ENCODE data around the gene TXNDC8. TPM values are rescaled to one million over a fixed set of nuclear protein-coding genes. Genes with fewer than 3 reads are reported as not detected.

Gene TXNDC8
- total RNA-seq, 1 experiment from 2014 or later: not detected

DNA sequence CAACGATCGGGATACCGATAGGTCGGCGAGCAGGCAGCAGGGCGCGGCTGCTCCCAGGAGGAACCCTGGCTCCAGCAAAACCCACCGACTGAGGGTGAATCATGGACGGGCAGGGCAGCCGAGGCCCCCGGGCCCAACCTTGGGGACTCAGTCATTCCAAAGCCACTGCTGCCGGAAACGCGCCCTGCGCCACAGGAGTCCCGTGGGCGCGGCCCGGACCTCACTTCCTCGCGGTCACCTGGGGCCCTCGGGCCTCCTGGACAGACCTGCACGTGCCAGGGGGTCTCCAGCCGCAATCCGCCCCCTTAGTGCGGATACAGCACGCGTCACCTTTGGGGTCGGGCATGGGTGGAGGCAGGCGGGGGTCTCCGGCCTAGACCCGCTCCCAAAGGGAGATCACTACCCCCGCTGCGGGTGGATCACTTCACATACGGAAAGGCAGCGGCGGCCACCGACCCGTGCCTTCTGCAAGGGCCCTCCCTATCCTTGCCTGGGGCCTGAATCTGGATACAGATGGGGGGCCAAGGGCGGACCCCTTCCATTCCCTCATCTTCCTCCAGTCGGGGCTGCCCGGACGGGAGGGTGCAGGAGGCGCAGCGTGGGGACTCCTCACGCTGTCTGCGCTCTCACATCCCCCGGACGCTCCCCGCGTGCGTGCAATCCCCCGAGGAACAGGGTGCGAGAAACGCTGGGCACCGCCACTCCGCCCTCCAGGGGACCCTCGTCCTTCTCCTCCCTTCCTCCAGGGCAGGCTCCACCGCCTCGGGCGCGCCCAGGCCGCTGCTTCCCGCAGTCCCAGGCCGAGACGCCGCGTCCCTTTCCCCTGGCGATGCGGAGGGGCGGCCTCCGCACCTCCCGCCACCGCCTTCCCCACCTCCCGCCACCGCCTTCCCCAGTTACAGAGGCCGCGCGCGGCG is 81.9 kb downstream of the TXNDC8 start:
- Mint-ChIP-seq H3K9me3 (ENCODE audit: unreplicated experiment) (no peaks in the 10 kb centered on the region), H3K4me1 (ENCODE audit: low read depth, unreplicated experiment) (peaks cover 32% of the 10 kb centered on the region), H3K27ac (ENCODE audit: unreplicated experiment) (peak overlapping the region; percentile 99), H3K4me3 (ENCODE audit: unreplicated experiment) (peak overlapping the region; percentile 98), H3K27me3 (ENCODE audit: insufficient read depth, unreplicated experiment) (no peaks in the 10 kb centered on the region), H3K36me3 (ENCODE audit: insufficient read depth, unreplicated experiment) (peaks cover 48% of the 10 kb centered on the region)
- BruUV-seq (replicated peaks): no TSS peak
- Histone ChIP-seq H3K36me3 (ENCODE audit: control insufficient read depth, insufficient read depth, low read length) (no peaks in the 10 kb centered on the region), H3K9me3 (no peaks in the 10 kb centered on the region), H3K4me1 (peaks cover 46% of the 10 kb centered on the region), H3K4me3 (ENCODE audit: low read depth, low read length) (peak overlapping the region; percentile 96), H3K27me3 (replicated peaks; ENCODE audit: control insufficient read depth, insufficient read depth, low read length) (no peaks in the 10 kb centered on the region)
- intact Hi-C loops (cut with micrococcal nuclease; ENCODE audit: unreplicated experiment): loop anchor here (1.0 to 5.0 kb wide), 6 partner anchors 22 to 87 kb away; no protein-coding TSS in a partner anchor
- peak; percentile 59 to 64 for DNase-seq
- TF ChIP-seq, protein P1, sequence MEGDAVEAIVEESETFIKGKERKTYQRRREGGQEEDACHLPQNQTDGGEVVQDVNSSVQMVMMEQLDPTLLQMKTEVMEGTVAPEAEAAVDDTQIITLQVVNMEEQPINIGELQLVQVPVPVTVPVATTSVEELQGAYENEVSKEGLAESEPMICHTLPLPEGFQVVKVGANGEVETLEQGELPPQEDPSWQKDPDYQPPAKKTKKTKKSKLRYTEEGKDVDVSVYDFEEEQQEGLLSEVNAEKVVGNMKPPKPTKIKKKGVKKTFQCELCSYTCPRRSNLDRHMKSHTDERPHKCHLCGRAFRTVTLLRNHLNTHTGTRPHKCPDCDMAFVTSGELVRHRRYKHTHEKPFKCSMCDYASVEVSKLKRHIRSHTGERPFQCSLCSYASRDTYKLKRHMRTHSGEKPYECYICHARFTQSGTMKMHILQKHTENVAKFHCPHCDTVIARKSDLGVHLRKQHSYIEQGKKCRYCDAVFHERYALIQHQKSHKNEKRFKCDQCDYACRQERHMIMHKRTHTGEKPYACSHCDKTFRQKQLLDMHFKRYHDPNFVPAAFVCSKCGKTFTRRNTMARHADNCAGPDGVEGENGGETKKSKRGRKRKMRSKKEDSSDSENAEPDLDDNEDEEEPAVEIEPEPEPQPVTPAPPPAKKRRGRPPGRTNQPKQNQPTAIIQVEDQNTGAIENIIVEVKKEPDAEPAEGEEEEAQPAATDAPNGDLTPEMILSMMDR (IDR thresholded peaks at IDR 0.05; ENCODE audit: insufficient read depth in 1 of 2, low read depth in 1 of 2, low read length in 1 of 2, severe bottlenecking in 1 of 2, unreplicated experiment in 1 of 2): no peak
- CTCF ChIA-PET: interaction anchor here (1.0 to 1.2 kb wide), 3 partner anchors 37 to 72 kb away, joined by 4 to 12 read pairs (median 6); no protein-coding TSS in a partner anchor
- POLR2A ChIA-PET: interaction anchor here (0.6 to 1.2 kb wide), 11 partner anchors 13 to 1029 kb away, joined by 4 to 20 read pairs (median 11); no protein-coding TSS in a partner anchor

DNA sequence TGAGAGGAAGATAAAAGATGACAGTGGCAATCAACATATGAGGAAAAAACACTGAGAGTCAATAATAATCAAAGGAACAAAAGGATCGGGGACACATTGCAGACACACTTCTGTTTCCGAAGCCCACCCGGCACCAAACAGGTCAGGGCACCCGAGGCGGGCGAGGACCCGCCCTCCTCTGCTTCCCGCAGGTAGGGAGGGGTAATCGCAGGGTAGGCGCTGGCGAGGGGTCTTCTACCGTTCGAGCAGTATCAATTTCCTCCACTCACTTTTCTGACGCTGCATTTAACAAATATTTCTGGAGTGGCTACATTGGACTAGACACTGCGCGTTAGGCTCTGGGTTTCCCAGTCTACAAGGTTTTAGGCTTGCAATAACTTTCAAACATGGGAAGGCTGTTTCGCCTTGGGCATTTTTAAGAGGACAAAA is 82.6 kb downstream of the TXNDC8 start:
- Mint-ChIP-seq H3K4me3 (ENCODE audit: unreplicated experiment) (peak overlapping the region; percentile 98), H3K9me3 (ENCODE audit: unreplicated experiment) (no peaks in the 10 kb centered on the region), H3K27me3 (ENCODE audit: insufficient read depth, unreplicated experiment) (no peaks in the 10 kb centered on the region), H3K36me3 (ENCODE audit: insufficient read depth, unreplicated experiment) (peaks cover 55% of the 10 kb centered on the region), H3K27ac (ENCODE audit: unreplicated experiment) (peak overlapping the region; percentile 99), H3K4me1 (ENCODE audit: low read depth, unreplicated experiment) (peaks cover 34% of the 10 kb centered on the region)
- Histone ChIP-seq H3K4me3 (ENCODE audit: low read depth, low read length) (peak overlapping the region; percentile 96), H3K36me3 (ENCODE audit: control insufficient read depth, insufficient read depth, low read length) (no peaks in the 10 kb centered on the region), H3K9me3 (no peaks in the 10 kb centered on the region), H3K4me1 (peaks cover 53% of the 10 kb centered on the region), H3K27me3 (replicated peaks; ENCODE audit: control insufficient read depth, insufficient read depth, low read length) (no peaks in the 10 kb centered on the region)
- TF ChIP-seq, protein P1 (IDR thresholded peaks at IDR 0.05; ENCODE audit: insufficient read depth in 1 of 2, low read depth in 1 of 2, low read length in 1 of 2, severe bottlenecking in 1 of 2, unreplicated experiment in 1 of 2): no peak
- ChIA-PET CTCF (no interaction called here), POLR2A (no interaction called here)
- intact Hi-C loops (cut with micrococcal nuclease; ENCODE audit: unreplicated experiment): loop anchor here (2.0 to 5.0 kb wide), 2 partner anchors 44 to 87 kb away; no protein-coding TSS in a partner anchor
- DNase-seq: peak in 1 of 2 experiments; percentile 28
- no TSS peak for BruUV-seq (replicated peaks)

DNA sequence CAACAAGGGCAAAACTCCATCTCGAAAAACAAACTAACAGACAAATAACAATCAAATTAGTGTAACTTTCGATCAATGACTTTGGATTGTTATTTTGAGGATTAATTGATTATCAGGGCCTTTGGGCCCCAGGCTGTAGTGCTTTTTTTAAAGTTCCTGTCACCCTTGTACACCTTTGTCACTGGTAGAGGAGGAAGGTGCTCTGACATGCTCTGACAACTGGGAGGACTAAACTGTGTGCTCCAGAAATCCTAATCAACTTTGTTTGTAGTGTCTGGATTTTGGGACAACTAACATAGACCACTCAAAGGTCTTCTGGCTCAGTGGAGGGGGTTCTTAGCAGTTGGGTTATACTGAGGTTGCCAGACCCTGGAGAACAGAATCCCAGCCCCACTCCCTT is 83.2 kb downstream of the TXNDC8 start:
- peak overlapping the region; percentile 96 for H3K4me3 ChIP-seq (ENCODE audit: low read depth, low read length)
- Mint-ChIP-seq H3K27me3 (ENCODE audit: insufficient read depth, unreplicated experiment) (no peaks in the 10 kb centered on the region), H3K4me3 (ENCODE audit: unreplicated experiment) (peak overlapping the region; percentile 98), H3K27ac (ENCODE audit: unreplicated experiment) (peak overlapping the region; percentile 99), H3K36me3 (ENCODE audit: insufficient read depth, unreplicated experiment) (peaks cover 60% of the 10 kb centered on the region), H3K4me1 (ENCODE audit: low read depth, unreplicated experiment) (peaks cover 35% of the 10 kb centered on the region), H3K9me3 (ENCODE audit: unreplicated experiment) (no peaks in the 10 kb centered on the region)
- DNase-seq: no peak
- H3K36me3 ChIP-seq (ENCODE audit: control insufficient read depth, insufficient read depth, low read length): no peaks in the 10 kb centered on the region
- intact Hi-C loops (cut with micrococcal nuclease; ENCODE audit: unreplicated experiment): loop anchor here (2.0 kb wide), 1 partner anchor 44 kb away; no protein-coding TSS in a partner anchor
- H3K4me1 ChIP-seq: peaks cover 52% of the 10 kb centered on the region
- TF ChIP-seq, protein P1 (IDR thresholded peaks at IDR 0.05; ENCODE audit: insufficient read depth in 1 of 2, low read depth in 1 of 2, low read length in 1 of 2, severe bottlenecking in 1 of 2, unreplicated experiment in 1 of 2): no peak
- ChIA-PET POLR2A (no interaction called here), CTCF (no interaction called here)
- H3K27me3 ChIP-seq (replicated peaks; ENCODE audit: control insufficient read depth, insufficient read depth, low read length): no peaks in the 10 kb centered on the region
- BruUV-seq (replicated peaks): TSS peak; percentile 20
- no peaks in the 10 kb centered on the region for H3K9me3 ChIP-seq

All from Caco-2 (cell line).